H1 (cell line): ENCODE measurements around the gene GDI2. TPM values are rescaled to one million over a fixed set of nuclear protein-coding genes. Genes with fewer than 3 reads are reported as not detected.

Experiments
- CHD7 ChIP-seq: fragments of 300-600 bp; sonication (generic); IDR thresholded peaks from 2 replicates; pipeline ENCODE4 v1.7.1; 2012; ENCODE audit warnings: low read length, moderate library complexity, mild to moderate bottlenecking, inconsistent platforms; ENCODE audit not compliant: insufficient replicate concordance
- JUND ChIP-seq: IDR thresholded peaks from 2 replicates; pipeline ENCODE4 v1.6.1; 2011; ENCODE audit warnings: mild to moderate bottlenecking, improper control_type of control experiment, low read length
- NRF1 ChIP-seq: IDR thresholded peaks from 2 replicates; pipeline ENCODE4 v1.6.1; 2011; ENCODE audit warnings: mild to moderate bottlenecking, low read depth, low read length, improper control_type of control experiment
- SAP30 ChIP-seq: fragments of 300-600 bp; sonication (generic); IDR thresholded peaks from 2 replicates; pipeline ENCODE4 v1.7.1; 2012; ENCODE audit warnings: low read length, moderate library complexity, mild to moderate bottlenecking, inconsistent platforms; ENCODE audit not compliant: insufficient read depth, insufficient replicate concordance
- SRF ChIP-seq: IDR thresholded peaks from 2 replicates; pipeline ENCODE4 v1.6.1; 2011; ENCODE audit warnings: mild to moderate bottlenecking, low read depth, low read length, moderate library complexity
- SUZ12 ChIP-seq: fragments of 200-600 bp; sonication (generic); IDR thresholded peaks from 2 replicates; pipeline ENCODE4 v1.6.1; 2012; ENCODE audit warnings: mild to moderate bottlenecking, inconsistent platforms, low read length, moderate library complexity, mixed read lengths
- ZNF274 ChIP-seq: IDR thresholded peaks from 2 replicates; pipeline ENCODE4 v1.7.0; 2012; ENCODE audit warnings: low read length, borderline replicate concordance; ENCODE audit errors: extremely low read depth
- polyA plus RNA-seq, 7 experiments: library from polyadenylated mRNA; depleted of rRNA in 3 of 7; stranded (reverse) in 5 of 7; unstranded in 2 of 7; fragments of >200 nt in 5 of 7; fragments of 200-250 nt in 2 of 7; gene quantifications; 1 replicate in 5 of 7; 2 replicates in 1 of 7; 4 replicates in 1 of 7; pipeline versions ENCODE4 v1.2.1 to v1.2.3, GENCODE V29; 2011 to 2013; ENCODE audit warnings: missing spikeins in 2 of 7, mixed read lengths in 2 of 7
- total RNA-seq: library from RNA; stranded (reverse); fragmentation: NEBNext Ultra II Directional; extraction: Animal tissue kit (Norgen Biotek cat#: 25700); gene quantifications from 2 replicates; pipeline ENCODE4 v1.2.1, GENCODE V29; 2021

Gene GDI2
- total and polyA plus RNA-seq, 2 of the 8 experiments (the other 6 are each of a cell fraction or from before 2014, with no cell fraction given), result 168 to 385 TPM

- no peak for TF ChIP-seq CHD7
- TF ChIP-seq SAP30, result no peak
- TF ChIP-seq JUND, result no peak
- TF ChIP-seq ZNF274, result no peak
- no peak for TF ChIP-seq SRF
- TF ChIP-seq SUZ12, result no peak
- no peak for TF ChIP-seq NRF1
Observed at GRCh38 chr10:5817322-5818047, 4.3 kb upstream of the GDI2 start (continued).
